Activated effector memory CD4-positive, alpha-beta T cell treated with Interleukin-2 at 50 U/mL for 16 hours (primary cell): ENCODE data around the gene ATP11A.

ENCODE experiments used
- DNase-seq: peaks from one replicate; pipeline ENCODE4 v3.0.0-alpha.2; 2020

The ATP11A gene

DNA sequence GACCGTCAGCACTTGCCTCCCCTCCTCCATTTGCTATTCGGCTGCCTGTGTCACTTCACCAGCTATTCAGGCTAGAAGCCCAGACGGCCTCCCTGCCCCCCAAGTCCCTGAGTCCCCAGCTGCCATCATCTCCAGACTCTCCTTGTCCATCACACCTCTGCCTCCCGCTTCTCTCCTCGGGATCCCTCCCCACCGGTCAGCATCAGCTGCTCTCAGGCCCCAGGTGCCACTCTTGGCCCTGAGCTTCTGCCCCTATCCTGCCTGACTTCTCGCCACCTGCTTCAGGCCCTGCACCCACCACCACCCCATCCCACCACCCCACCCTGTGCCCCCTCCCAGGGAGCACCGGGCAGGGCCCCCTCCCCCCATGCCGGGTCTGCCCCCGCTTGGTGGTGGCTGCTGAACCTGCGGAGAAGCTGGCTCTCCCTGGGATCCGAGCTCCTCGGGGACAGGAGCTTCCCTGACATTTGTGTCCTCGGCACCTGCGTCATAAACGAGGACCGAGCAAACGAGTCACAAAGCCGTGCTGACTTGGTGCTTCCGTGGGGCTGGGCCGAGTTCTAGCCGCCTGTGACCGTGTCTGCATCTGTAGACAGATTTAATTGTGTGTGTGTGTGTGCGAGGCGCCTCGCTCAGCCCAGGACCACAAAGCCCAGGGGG is 208.9 kb downstream of the ATP11A start:
- no peak for DNase-seq

DNA sequence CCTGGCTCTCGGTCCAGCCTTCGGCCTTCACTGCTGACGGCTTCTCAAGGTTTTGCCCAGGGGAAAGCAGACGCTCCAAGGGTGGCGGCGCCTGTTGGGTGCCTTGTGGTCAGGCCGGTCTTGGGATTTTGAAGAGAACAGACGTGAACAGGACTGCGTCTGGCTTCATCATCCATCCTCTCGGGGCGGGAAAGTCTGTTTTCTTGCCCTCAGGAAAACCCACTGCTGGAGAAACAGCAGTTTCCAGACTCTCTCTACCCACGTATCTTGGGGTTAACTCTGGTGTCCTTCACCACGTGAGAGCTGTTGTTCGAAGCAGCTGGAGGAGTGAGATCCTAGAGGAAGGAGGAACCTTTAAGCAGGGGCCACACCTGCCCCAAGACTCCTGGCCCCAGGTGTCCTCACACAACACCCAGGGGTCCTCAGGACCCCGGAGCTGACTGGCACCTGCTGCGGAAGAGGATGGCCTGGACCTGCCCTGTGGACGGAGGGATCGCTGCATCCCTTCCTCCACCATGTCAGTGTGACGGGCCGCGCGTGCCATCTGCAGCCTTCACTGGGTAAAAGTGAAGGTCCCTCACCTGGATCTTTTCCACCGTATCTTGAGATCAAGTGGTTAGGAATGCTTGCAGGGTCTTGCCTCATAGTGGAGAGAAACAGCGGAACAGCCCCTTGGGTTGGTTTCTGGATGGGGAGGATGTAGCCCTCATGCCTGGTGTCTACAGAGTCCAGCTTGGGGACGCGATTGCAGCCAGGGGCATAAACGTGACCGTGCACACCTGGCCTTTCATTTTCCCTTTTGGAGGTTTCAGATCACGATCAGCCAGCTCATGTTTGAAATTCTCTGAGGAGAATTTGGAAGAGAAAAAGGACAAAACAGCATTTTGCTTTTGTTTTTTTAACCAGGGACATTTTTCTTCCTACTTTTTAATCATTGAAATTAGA is 209.7 kb downstream of the ATP11A start:
- DNase-seq = no peak

DNA sequence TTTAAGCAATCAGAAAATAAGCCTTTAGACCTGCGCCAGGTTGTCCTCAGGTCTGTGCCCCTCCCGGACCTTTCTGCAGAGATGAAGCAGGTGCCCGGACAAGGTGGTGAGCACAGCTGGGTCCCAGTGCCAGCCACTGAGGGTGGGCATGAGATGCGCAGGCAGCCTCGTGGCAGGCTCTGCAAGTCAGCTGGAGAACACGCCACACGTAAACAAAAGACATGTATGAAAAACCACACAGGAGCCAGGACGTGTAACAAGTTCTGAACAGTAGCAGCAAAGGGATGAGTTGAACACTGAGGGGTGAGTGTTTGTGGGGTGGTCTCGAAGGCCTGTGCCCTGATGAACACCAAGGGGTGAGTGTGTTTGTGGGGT is 210.4 kb downstream of the ATP11A start:
- DNase-seq = no peak

DNA sequence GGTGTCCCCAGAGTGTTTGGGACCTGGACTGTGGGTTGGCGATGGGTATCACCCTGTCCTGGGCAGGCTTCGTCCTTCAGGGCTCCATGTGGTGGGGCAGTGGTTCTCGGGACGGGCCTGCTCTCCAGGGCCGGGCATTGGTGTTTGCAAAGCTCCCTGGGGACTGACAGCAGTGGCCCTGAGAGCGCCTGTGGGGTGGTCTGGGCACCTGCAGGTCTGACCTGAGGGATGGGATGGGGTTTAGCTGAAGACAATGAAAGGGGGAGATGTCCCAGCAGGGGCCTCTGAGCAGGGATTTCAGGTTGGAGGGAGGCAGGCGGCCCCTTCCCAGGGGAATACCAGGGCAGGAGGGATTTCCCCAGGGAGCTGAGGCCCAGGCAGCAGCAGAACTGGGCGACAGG is 210.9 kb downstream of the ATP11A start:
- no peak for DNase-seq

DNA sequence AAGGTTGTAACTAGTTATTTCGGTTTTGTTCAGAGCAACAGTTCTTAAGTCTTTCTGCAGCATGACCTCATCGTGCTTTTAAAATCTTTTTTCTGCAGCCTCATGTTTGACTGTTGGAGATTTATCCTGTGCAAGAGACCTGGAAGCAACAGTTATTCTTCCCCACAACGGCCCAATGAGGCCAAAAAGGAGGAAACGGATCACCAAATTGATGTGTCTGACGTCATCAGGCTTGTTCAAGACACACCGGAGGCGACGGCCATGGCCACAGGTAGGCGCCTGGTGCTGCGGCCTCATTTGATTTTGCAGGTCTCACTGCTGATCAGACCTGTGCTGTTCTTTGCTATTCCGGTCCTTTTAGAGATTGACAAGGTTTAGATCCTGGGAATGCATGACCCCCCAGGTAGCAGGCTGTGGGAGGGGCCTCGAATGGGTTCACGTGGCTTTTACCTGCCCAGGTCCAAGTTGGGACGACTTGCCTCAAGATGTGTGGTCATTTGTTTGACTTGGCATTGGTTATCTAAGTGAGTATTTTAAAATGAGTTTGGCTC is 212.3 kb downstream of the ATP11A start:
- DNase-seq = no peak

DNA sequence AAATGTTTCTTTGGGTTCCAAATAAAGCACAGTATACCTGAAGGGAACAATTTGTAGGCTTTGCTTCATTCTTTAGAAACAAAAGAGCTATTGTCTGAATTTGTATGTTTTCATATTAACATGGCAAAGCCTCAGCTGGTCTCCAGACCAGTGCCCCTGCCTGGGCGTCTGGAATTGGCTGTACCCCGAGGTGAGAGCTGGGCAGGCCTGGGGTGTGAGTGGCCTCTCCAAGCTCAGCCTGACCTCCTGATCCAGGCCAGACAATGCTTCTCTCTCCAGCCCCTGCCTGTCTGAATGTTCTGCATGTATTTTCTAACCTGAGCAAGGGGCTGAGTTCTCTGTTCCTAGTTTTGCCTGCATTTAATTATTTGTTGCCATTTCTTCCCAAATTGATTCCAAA is 212.8 kb downstream of the ATP11A start:
- no peak for DNase-seq

DNA sequence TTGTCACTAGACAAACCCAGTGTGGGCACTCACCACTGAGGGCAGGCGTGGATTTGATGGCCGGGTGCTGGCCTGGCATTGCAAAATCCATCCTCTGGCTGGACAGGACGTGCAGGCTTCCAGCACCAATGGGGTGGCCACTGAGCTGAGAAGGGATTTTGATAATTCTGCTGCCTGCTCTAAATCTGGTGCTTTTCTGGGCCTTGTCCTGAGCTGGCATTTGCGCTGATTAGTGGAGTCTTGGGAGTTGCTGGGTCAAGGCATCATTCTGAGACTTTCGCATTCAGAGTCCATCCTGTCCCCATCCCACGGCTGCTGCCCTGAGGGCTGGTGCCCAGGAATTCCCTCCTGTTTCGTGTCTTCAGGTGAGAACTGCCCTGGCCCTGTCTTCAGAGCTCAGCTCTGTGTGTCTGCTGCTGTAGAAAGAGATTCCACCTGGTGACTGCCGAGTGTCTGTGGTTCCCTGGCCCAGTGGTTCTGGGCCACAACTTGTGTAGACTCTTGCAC is 213.3 kb downstream of the ATP11A start:
- no peak for DNase-seq

DNA sequence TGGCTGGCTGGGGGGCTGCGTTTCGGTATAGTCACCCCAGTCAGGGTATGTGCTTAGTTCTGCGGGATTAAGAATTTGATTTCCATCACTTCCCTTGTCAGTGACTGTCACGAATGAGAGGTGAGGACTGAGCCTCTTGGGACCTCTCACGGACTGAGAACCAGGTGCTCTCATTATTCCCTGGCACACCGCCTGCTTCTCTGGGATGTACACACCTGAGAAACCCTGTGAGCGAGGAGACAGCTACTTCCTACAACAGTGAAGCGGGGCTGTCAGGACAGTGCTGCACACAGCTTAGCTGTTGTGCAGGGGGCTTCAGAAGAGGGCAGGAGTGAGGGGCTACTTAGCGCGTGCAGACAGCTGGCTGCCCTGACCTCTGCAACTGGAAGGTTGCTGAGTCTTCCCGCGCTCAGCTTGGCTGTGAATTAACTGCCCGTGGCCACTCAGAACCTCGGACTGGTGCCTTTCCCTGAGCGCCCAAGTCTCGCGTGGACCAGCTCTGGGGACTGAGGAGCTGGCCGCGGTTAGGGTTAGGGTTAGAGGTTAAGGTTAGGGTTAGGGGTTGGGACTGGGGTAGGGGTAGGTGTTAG is 213.9 kb downstream of the ATP11A start:
- no peak for DNase-seq

DNA sequence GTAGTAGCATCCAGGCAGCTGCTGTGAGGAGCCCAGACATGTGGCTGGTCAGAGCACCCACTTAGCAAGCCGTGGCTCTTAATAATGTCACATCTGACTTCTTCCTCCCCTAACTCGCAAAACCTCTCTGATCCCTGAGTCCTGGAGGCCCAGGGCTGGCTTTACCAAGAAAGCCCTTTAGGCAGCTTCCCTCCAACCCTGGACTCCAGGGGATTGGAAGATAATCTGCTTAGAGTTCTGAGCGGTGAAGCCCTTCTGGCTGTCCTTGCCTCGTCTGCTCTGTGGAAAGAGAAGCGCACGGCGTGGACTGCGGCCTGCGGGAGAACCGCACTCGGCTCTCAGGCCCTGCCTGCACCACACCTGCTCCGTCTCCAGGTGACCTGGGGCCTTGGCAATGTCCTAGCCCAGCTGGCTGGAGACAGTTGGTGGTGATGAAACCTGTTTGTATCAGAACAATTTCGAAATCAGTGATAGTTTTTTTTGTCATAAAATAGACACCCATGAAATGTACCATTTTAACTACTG is 214.7 kb downstream of the ATP11A start:
- no peak for DNase-seq

DNA sequence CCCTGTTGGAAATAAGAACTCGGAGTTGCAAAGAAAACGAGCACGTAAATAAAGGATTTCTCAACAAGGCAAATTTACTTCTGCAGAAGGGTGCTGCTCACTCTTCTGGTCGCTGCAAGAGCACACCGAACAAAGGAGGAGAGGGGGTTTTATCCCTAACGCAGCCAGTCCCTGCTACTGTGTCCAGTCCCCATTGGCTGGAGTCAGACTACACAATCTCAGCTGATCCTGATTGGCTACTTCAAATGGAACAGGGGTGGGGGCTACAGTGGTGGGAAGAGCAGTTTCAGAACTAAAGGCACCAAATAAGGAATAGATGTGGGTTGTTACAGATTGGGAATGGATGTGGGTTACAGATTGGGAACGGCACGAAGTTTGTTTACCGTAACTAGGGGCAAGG is 215.2 kb downstream of the ATP11A start:
- DNase-seq = no peak

DNA sequence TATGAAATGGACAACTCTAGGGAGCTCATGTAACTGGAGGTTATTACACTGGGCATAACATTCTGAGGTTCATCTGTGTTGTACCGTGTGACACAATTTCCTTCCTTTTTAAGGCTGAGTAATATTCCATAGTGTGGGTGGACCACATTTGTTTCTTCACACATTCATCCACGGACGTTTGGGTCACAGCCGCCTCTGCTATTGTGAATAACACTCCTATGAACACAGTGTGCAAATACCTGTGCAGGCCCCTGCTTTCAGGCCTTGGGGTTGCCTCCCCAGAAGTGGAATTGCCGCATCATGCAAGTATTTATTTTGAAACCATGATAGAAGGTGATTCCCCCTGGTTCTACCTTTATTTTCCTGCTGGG is 215.8 kb downstream of the ATP11A start:
- DNase-seq = no peak

DNA sequence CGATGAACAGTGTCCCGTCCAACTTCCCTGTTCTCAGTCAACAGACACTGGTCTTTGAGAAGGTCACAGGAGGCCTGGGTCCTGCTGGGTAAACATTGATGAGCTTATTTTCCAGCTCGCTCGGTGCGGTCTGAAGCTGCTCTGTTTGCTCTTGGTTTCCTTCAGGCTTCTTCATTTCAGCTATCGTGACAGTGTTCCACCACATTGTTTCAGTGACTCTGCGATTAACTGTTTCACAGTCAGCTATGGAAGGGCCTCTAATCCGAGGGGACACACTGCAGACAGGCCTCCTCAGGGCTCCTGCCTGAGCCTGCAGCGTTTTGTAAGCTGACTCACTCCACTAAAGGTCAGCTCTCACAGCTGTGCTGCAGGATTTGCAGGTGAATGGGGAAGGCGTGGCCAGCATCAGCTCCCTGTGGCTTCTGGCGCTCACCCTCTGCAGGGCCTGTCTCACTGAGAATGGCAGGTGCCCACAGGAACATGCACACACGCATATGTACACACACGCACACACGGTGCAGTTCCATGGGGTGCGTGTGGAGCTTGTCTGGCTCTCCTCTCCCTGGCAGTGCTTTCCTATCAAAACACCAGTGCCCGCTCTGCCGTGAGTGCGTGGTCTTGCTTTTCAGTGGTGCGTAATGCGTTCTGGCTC is 216.3 kb downstream of the ATP11A start:
- no peak for DNase-seq

DNA sequence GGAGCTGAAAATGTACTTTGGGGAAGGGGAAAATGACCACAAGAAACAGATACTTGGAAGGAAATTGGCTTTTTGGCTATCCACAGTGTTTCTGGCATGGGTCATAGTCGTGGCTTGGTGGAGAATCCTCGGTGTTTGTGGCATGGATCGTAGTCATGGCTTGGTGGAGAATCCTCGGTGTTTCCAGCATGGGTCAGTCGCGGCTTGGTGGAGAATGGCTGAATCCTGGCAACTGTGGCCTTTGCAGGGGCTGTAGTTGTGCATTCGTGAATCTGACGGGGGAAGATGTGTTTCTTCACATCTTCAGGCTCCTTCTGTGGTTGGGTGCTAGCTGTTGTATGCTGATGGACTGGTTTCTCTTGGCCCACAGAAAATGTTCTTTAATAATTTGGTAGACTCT is 217.4 kb downstream of the ATP11A start:
- no peak for DNase-seq

DNA sequence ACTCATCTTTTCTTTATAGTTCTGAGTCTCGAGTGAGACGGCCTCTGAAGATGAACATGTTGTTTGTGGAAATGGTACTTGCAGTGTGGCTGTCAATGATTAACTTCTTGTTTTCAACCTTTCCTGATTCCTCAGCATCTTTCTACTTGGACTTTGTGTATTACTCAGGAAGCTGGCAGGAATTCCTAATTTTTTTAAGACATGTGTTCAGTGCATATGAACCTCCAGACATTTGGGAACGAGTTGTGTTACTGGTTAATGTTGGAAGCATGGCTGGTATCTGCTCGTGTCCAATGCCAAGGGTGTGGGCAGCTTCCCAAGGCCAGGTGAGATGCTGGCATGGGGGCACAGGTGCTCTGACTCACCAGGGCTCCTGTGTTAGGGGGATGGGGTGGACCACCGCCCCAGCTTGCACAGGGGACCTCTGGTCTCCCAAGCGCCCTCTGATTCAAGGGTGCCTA is 218.1 kb downstream of the ATP11A start:
- no peak for DNase-seq

DNA sequence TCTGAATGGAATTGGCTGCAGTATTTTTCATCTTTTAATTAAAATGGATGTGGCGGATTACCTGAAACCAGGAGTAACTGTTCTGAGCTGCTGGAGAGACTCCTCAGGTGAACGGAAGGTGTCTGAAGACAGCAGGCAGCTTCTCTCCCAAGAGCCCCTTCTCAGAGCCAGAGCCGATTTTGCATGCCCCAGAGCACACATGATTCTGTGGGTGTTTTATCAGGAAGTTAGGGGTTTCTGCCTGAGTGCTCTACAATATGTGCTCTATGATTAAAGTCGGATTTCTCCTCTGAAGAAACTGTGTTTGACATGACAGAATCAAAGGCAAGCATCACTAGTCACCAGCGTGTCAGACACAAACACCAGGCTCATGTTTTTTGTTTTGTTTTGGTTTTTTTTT is 218.5 kb downstream of the ATP11A start:
- no peak for DNase-seq

DNA sequence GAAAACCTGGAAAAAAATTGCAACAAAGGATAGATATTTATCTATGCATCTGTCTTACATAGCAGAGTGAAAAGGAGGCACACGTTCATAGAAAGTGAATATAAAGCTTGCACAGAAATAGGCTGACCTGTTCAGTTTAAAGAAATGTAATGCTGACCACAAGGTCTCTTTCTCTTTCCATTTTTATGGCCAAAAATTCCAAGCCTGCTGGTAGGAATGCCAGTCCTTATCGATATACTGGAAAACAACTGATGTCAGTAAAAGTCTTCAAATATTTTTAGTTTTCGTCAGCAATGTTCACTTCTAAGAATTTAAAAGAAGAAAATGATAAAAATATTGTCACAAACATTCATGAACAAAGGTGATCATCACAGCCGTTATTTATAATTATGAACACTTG is 220.2 kb downstream of the ATP11A start:
- DNase-seq = no peak

DNA sequence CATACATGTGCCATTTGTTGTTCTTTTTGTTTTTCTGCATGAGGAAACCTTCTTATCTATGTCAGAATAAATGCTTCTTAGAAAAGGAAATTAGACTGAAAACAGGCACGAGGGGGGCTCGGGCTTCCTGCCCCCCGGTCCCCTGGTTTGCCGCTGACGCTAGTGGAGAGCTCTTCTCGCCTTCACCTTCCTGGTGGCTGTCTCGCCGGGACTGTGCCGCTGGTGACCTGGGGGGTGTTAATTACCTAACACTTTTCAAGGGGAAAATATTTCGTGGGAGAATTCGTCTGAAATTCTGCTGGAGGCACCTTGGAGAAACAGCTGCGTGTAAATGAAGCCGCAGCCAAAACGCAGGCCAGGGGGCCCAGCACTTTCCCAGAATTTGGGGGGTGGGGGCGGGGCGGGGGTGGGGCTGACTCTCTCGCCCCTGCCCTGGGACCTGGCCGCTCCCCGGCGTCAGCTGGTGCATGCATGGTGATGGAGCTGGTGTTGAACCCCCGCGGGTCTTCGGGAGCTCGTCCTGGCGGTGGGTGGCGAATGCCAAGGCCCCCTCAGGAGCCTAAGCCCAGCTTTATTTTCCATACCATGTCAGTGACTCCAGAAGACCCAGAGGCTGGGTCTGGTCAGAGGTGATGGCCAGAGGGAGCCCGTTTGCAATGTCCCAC is 220.9 kb downstream of the ATP11A start:
- no peak for DNase-seq

DNA sequence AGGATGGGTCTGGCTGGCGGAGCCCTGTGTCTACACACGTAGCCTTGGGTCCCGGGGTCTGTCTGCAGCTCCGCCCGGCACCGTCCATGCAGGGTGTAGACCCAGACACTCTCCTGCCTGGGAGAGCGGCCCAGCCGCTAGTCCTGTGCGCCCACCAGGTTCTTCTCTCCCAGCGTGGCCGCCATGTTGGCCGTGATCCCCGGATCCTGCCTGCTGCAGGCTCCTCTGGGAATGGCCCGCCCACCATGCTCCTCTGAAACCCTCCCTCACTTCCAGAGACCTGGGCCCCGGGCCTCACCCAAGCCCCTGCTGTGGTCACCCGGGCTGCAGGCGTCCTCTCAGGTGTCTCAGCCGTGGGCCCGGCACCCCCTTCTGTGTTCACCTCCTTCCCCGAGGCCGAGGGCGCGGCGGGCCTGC is 221.5 kb downstream of the ATP11A start:
- DNase-seq = no peak

DNA sequence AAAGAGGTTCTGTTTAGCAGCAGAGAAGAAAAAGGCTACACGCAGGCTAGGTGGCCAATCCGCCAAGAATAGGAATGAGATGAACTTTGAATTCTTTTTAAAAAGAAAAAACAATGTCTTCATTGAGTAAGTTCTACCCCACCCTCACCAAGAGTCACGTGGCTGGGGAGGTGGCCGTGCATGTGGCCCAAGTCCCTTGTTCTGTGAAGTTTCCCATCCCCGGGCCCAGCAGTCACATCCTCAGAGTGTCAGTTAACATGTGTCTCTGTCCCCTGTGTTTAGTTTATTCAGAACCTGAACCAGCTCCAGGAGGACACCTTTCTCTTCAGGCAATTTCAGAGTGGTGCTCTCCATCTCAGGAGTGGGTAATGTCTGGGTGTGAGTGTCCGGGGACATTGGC is 222.0 kb downstream of the ATP11A start:
- no peak for DNase-seq

DNA sequence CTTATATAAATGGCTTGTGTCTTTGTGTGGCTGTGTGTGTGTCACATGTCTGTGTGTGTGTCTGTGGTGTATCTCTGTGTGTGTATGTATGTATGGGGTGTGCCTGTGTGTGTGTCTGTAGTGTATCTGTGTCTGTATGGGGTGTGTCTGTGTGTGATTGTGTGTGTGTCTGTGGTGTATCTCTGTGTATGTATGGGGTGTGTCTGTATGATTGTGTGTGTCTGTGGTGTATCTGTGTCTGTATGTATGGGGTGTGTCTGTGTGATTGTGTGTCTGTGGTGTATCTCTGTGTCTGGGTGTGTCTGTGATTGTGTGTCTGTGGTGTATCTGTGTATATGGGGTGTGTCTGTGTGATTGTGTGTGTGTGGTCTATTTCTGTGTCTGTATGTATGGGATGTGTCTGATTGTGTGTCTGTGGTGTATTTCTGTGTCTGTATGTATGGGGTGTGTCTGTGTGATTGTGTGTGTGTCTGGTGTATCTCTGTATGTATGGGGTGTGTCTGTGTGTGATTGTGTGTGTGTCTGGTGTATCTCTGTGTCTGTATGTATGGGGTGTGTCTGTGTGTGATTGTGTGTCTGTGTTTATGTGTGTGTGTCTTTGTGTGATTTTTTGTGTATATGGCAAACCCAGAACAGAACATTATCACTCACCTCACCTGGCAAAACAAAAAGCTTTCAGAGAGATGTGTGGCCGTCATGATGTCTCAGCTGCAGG is 223.0 kb downstream of the ATP11A start:
- no peak for DNase-seq

DNA sequence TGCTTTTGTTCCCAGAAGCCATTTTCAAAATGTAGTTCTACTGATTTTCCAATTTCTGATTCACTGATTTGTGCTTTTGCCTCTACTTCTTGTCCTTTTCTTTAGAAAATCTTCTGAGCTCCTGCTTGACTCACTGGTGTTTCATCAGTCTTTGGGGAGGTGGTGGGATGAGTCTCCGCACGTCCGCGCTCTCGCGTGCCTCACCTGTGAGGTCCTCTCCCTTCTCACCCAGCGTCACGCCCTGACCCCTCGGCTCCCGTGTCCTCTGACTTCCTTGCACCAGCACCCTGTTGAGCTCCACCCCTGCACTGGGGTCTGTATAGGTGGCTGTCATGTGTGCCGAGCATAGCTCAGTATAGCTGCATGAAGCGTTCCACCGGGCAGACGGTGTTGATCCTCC is 226.5 kb downstream of the ATP11A start:
- no peak for DNase-seq
